Heart right ventricle (tissue), 16 donors: Measurements from ENCODE around the gene C15orf39. TPM values are rescaled to one million over a fixed set of nuclear protein-coding genes. Genes with fewer than 3 reads are reported as not detected.
A peak's percentile ranks its signal among the peaks of the same experiment; 100 is the strongest.

Source experiments
- ATAC-seq, 8 donors: fragments of 200-7000 bp; cut with Tn5 transposase; one replicate each; pipeline ENCODE4 v1.9.1; 2020; ENCODE audit warnings: mild to moderate bottlenecking in 8 of 8, moderate library complexity in 8 of 8, moderate number of reproducible peaks in 1 of 8
- DNase-seq, 2 donors: peaks; one replicate each; pipeline ENCODE4 v3.0.0-alpha.2; 2020
- H3K27ac ChIP-seq, 10 donors: fragments of 200-600 bp; sonication (generic) in 2 of 10; one replicate each; pipeline versions ENCODE4 v1.5.0 to v1.8.0; 2020 to 2022; ENCODE audit warnings: mild to moderate bottlenecking in 3 of 10
- H3K27me3 ChIP-seq, 7 donors: fragments of 200-600 bp; one replicate each; pipeline ENCODE4 v1.8.0; 2021 to 2022; ENCODE audit warnings: mild to moderate bottlenecking in 2 of 7
- H3K36me3 ChIP-seq, 9 donors: fragments of 200-600 bp; sonication (generic) in 1 of 9; one replicate each; pipeline versions ENCODE4 v1.5.0 to v1.8.0; 2020 to 2022; ENCODE audit warnings: mild to moderate bottlenecking in 2 of 9
- H3K4me1 ChIP-seq, 9 donors: fragments of 200-600 bp; sonication (generic) in 1 of 9; one replicate each; pipeline versions ENCODE4 v1.5.0 to v1.8.0; 2020 to 2022; ENCODE audit warnings: mild to moderate bottlenecking in 4 of 9
- H3K4me3 ChIP-seq, 10 donors: fragments of 200-600 bp; sonication (generic) in 2 of 10; one replicate each; pipeline versions ENCODE4 v1.5.0 to v1.8.0; 2020 to 2022; ENCODE audit warnings: mild to moderate bottlenecking in 7 of 10, moderate library complexity in 2 of 10
- H3K9me3 ChIP-seq, 11 donors: fragments of 200-600 bp in 10 of 11; sonication (generic) in 2 of 11; one replicate each; pipeline versions ENCODE4 v1.5.0 to v1.8.0; 2013 to 2022; ENCODE audit warnings: mild to moderate bottlenecking in 2 of 11, control low read depth in 1 of 11, moderate library complexity in 1 of 11
- CTCF ChIP-seq, 9 donors: fragments of 200-600 bp; sonication (generic) in 2 of 9; IDR thresholded peaks; one replicate each; pipeline versions ENCODE4 v1.5.0 to v1.8.0; 2021 to 2022; ENCODE audit warnings: antibody characterized with exemption in 9 of 9, mild to moderate bottlenecking in 5 of 9, moderate library complexity in 1 of 9
- WGBS, 2 donors: extraction: QIAGEN DNeasy Blood & Tissue Kit; methylation state at CpG; one replicate each; pipeline ENCODE4 v1.1.7; 2013; ENCODE audit warnings: inconsistent platforms in 1 of 2; 5-methylcytosine and 5-hydroxymethylcytosine counted together
- intact Hi-C, 10 donors: fragments of 100-400 bp; cut with DNase I; formaldehyde crosslinking; loops; one replicate each; pipeline versions ENCODE4 v1.11.1 to v1.14.2; 2022
- polyA plus RNA-seq, 2 donors: library from polyadenylated mRNA; stranded (reverse); fragments of 200-250 nt; gene quantifications; one replicate each; pipeline ENCODE4 v1.2.3, GENCODE V29; 2013
- total RNA-seq, 10 donors: library from RNA; stranded (reverse); fragmentation: NEBNext Ultra II Directional in 3 of 10; extraction: Animal tissue kit (Norgen Biotek cat#: 25700) in 3 of 10; gene quantifications; one replicate each; pipeline versions ENCODE4 v1.2.1 to v1.2.4, GENCODE V29; 2021 to 2023
- donor health status: Arrhythmogenic right ventricular cardiomyopathy.
- donor health status: ischemic (EF 13 %, LVEDD 7.1; RV severe dilation, severe dysfunction).
- donor health status: healthy with polysubstance abuse.
- donor health status: DM: no; HTN: yes; CAD: no.
- donor health status: DM: no; HTN: no; CAD: no.
- donor health status: ischemic (EF 25% LVEDD 6.9; RV normal size, moderate dysfunction).
- donor health status: ischemic (EF 25% LVEDD 5.7; RV mildly dilated, moderate dysfunction).
- donor health status: healthy.
- donor health status: DM: yes; HTN: yes; CAD: no.
- donor health status: Ischemic cardiomyopathy.
- donor health status: ischemic (EF 35%, LVEDD 5.7; RV mildly dilated, moderate dysfunction).
- donor health status: nonischemic (EF 11% LVEDD 7.7; RV severe dilation, severe dysfunction).
- donor health status: DM: yes; HTN: yes; CAD: no.
- donor health status: PGD.
- donor health status: ischemic (EF 29% LVEDD 5.4; RV normal size, mild dysfunction).
- donor health status: nonischemic (EF 23%, LVEDD 6.1; RV moderate dilation, normal function).

C15orf39 gene
- total and polyA plus RNA-seq, 12 donors: 6.9 to 23.7 (median 14.2) TPM

- WGBS, 2 donors: 43 to 77% methylated on average over 1 of the region's 1 CpG
- ATAC-seq (no peak), DNase-seq (no peak)
- peak overlapping the region in 8 of 10 donors; percentile 89 to 100 (median 97) for H3K27ac ChIP-seq
- peaks cover 32 to 88% (median 72%) of the 10 kb centered on the region in 9 donors for H3K4me1 ChIP-seq
- H3K36me3 ChIP-seq: peaks cover 0 to 36% (median 24%) of the 10 kb centered on the region in 9 donors
- peak overlapping the region in 9 of 10 donors; percentile 60 to 100 (median 87) for H3K4me3 ChIP-seq
- intact Hi-C loops: loop anchor here in 8 of 10 donors (1.0 to 10.0 kb wide), 9 partner anchors 77 to 419 kb away; partner anchors contain the start of genes CSK (in 1 of the 8) and RPP25 (in 1 of the 8)
- H3K27me3 ChIP-seq: no peaks in the 10 kb centered on the region
- H3K9me3 ChIP-seq: no peaks in the 10 kb centered on the region
- TF ChIP-seq CTCF (IDR thresholded peaks at IDR 0.05): no peak
Measured at GRCh38 chr15:75203908-75204263, 2.2 kb downstream of the C15orf39 start.

- Histone ChIP-seq H3K27me3 (no peaks in the 10 kb centered on the region), H3K27ac (peak overlapping the region in 8 of 10 donors; percentile 89 to 100 (median 97)), H3K36me3 (peaks cover 0 to 42% (median 30%) of the 10 kb centered on the region in 9 donors), H3K4me3 (peak overlapping the region in 7 of 10 donors; percentile 75 to 100 (median 90)), H3K9me3 (no peaks in the 10 kb centered on the region), H3K4me1 (peaks cover 34 to 88% (median 72%) of the 10 kb centered on the region in 9 donors)
- DNase-seq: peak; percentile 93 to 94
- intact Hi-C loops: loop anchor here (1.0 to 10.0 kb wide), 9 partner anchors 77 to 420 kb away; partner anchors contain the start of genes RPP25 (in 3 of the 10) and CSK (in 1 of the 10)
- peak; percentile 89 to 99 (median 97) for TF ChIP-seq CTCF (IDR thresholded peaks at IDR 0.05)
- peak; percentile 73 to 92 (median 86) for ATAC-seq
- 18 to 22% methylated on average over 10 of the region's 10 CpGs for WGBS, 2 donors
Measured at GRCh38 chr15:75204340-75205063, 2.8 kb downstream of the C15orf39 start.

GRCh38 chr15:75205064-75205395 is 3.3 kb downstream of the C15orf39 start:
- H3K27ac ChIP-seq: peak overlapping the region in 5 of 10 donors; percentile 20 to 100 (median 52)

More at GRCh38 chr15:75205064-75205395, 3.3 kb downstream of the C15orf39 start:
- Histone ChIP-seq H3K36me3 (peaks cover 0 to 47% (median 35%) of the 10 kb centered on the region in 9 donors), H3K9me3 (no peaks in the 10 kb centered on the region), H3K4me3 (peak overlapping the region in 1 of 10 donors; percentile 100), H3K4me1 (peaks cover 34 to 88% (median 72%) of the 10 kb centered on the region in 9 donors), H3K27me3 (no peaks in the 10 kb centered on the region)
- ATAC-seq (no peak), DNase-seq (no peak)
- WGBS, 2 donors: 34 to 36% methylated on average over 3 of the region's 3 CpGs
- intact Hi-C loops: loop anchor here in 5 of 10 donors (1.0 to 10.0 kb wide), 4 partner anchors 176 to 420 kb away; partner anchors contain the start of genes RPP25 (in 2 of the 5) and CSK (in 1 of the 5)
- peak in 1 of 9 donors; percentile 24 for TF ChIP-seq CTCF (IDR thresholded peaks at IDR 0.05)
